Inflammatory macrophage (primary cell): ENCODE data around the gene PIM1.
"Not testable (repeated sequence)": the region's sequence is repeated elsewhere in the genome, so short reads cannot be mapped to it uniquely, and the experiment has no call there.

Experiments
- DNase-seq, 2 donors: peaks; one replicate each; pipeline ENCODE4 v3.0.0-alpha.2; 2020 to 2022
- total RNA-seq, 18 experiments: gene quantifications; one replicate each; lab custom pipeline; 2026; ENCODE audit warnings: mixed read lengths in 6 of 18, inconsistent platforms in 2 of 18; lab: John Stamatoyannopoulos, UW

Gene PIM1
- total RNA-seq = 74.6 to 448 (median 214) reads per million in 18 experiments

DNA sequence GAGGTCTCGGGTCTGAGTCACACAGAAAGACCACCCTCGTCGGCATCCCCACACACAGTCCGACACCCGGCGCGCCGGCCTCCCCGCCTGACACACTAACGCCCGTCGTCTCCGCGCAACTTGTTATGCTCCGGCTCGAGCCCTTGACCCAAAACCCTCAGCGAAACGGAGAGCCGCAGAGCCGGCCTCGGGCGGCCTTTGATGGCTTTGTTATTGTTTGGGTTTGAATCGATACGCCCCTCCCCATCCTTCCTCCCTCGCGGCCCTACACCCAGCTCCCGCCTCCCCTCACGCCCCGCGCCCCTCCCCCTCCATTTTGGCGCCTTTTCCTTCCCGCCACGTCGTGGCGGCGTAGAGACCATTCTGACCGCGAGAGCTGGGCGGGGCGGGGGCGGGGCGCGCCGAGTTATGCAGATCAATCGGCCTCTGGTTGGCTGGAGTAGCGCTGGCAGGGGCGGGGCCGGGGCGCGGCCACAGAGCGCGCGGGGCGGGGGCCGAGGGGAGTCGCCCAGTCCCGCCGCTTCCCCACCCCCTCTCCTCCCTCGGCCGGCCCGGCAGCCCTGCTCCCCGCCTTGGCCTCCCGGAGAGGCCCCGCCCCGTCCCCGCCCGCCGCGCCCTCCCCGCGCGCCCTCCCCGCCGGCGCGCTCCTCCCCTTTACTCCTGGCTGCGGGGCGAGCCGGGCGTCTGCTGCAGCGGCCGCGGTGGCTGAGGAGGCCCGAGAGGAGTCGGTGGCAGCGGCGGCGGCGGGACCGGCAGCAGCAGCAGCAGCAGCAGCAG lies at the start of gene PIM1:
TSS of gene PIM1 (plus strand) at position 657 of the 777 bp plus-strand sequence. CDS start 424 bp downstream, outside the sequence.
- peak; percentile 96 to 98 for DNase-seq

DNA sequence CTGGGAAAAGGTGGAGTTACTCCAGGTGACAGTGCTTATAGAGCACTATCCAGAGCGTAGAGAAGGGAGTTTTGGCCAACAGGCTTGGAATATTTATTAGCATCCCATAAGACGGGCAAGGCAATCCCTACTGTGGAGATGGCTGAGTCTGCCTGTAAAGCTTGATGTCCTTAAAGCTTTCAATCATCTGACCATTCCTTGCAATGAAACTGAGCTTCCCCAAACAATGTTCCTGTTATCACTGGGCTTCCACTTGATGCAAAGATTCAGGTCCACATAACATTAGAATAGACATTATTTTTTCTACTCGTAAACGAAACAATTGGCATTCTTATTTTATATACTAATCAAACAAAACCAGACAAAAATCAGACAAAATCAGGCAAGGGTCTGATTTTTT lies 48.4 kb upstream of the PIM1 start:
- DNase-seq = peak; percentile 38 to 53

DNA sequence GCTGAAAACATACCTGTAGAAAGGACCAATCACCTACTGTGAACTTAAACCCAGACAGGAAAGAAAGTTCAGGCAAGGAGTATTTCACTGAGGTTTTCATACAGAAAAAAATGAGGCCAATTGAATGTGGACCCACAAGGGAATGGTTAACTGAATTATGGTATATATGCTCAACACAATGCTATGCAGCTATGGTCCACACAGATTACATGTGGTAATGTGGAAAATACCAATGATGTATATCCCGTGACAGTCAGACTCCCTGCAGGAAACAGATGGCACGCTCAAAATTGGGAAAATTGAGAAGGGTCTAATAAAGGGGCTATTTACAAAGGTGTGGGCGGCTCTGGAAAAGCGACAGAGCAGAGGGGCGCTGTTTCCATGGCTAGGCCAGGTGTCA lies 47.1 kb upstream of the PIM1 start:
- DNase-seq = no peak

DNA sequence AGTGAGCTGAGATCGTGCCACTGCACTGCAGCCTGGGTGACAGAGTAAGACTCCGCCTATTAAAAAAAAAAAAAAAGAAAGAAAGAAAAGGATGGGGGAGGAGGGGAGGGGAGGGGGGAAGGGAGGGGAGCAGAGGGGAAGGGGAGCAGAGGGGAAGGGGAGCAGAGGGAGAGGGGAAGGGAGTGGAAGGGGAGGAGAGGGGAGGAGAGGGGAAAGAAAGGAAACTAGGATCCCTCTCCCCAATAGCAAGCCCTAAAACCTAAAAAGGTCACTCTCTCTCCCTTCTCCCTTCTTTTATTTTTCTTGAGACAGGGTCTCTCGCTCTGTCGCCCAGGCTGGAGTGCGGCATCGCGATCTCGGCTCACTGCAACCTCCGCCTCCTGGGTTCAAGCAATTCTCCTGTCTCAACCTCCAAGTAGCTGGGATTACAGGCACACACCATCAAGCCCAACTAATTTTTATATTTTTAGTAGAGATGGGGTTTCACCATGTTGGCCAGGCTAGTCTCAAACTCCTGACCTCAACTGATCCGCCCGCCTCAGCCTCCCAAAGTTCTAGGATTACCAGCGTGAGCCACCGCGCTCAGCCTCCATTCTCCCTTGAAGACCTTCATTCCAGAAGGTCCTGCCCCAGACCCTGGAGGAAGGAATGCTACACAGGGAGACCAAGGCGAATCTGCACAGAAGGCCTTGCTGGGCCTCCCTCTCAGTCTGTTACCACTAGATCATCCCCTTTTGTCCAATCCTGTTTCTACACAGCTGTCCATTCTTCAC lies 45.8 kb upstream of the PIM1 start:
- DNase-seq = no peak

DNA sequence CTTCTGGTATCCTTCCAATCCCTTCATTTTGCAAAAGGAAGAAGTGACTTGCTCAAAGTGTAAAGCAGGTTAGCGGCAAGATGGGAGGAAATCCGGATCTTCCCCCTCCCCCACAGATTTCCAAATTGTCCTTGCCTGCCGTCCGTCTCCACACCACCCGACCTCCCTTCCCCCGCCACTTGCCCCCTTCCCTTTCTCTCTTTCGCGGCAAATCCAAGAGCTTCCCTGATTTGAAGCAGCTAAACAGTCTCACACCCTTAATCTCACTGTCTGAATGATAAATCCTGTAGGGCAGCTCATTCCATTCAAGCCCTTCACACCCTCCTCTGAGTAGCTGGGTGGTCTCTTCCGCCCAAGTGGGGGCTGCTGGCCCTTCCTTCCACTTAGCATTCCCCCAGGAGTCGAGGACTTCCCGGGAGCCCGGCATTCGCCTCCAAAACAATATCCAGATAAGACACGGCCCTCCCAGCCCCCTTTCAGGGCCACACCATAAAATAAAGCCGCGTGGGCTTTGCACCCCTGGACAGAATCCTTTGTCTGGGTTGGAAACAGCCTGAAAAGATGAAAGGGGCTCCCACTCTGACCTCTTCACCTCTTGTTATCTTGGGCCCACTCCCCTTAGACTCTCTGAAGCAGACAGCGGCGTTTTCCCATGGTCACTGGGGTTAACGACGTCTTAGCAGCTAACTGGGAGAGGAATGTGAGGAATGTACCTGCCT lies 44.0 kb upstream of the PIM1 start:
- DNase-seq = peak in 1 of 2 donors; percentile 32

DNA sequence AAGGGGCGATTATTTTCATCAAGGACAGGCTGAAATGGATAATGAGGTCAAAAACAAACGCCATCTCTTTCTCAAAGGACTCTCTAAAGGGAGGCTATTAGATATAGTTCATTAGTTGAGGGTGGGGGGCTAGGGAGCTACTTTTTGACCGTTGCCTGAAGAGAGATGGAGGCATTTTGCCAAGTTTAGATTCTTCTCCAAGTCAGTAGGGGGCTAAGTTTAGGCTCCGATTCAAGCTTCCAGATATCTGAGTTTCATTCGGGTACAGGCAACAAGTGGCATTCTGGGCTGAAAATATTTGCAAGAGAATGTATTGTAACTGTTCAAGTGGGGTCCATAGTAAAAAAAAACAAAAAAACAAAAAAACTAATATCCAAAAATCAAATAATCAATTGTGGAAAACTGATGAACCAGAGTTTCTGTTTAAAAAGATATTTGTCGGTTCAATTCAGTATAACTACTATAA lies 43.4 kb upstream of the PIM1 start:
- DNase-seq = no peak

DNA sequence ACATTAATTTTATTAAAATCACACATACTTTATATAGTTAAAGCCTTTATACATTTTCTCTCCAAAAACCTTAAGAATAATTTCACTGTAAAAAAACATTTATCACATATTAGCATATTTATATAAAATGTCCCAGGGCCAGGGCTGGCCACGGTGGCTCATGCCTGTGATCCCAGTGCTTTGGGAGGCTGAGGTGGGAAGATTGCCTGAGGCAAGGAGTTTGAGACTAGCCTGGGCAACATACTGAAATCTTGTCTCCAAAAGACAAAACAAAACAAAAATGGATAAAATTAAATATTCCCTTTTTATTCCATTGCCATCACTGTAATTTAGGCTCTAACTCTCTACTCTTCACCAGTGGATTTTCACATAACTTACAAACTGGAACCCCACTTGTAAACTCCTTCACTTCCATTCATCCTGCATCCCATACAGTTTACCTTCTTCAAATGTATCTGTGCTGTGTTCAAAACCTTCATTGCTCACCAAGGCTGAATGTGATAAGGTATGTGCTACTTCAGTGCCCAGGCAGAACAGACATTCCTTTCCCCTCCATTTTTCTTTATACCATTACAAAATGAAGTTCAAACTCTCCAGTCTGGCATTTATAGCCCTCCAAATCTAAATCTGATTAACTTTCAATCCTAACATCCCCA lies 42.9 kb upstream of the PIM1 start:
- no peak for DNase-seq

DNA sequence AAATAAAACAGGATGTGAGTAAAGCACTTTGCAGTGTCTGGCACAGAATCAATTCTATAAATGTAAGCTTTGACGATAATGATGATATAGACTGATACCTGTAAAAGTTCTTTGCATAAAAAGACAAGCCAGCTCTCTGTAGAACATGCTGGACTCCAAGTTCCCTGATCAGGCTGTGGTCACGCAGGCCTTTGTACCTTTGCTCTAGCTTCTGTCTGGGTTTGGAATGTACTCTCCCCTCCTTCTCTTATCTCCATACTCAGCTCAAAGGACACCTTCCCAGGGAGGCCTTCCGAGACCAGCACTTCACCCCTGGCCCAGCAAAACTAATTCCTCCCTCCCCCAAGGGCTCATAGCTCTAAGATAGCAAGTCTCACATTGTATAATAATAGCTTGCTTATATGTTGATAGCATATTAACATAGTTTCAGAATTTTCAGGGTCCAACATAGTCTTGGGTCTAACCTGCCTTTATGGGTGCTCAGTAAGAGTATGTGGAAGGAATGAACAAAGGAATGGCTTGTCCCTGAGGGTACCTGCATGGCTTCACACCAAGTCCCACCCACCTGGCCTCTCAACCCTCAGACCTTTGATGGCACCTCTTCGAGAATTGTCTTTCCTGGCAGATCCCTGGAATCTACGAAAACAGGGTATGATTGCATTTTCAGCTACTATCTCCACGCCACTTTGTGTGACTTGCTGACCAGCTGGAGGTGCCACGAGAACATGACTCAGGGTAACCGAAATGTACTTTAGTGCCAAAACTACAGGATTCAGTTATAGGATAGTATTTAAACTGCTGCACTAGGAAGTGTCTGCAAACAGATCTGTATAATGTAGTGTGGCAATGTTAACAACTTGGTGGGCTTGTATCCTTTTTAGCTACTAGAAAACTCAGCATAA lies 41.7 kb upstream of the PIM1 start:
- peak in 1 of 2 donors; percentile 29 for DNase-seq

DNA sequence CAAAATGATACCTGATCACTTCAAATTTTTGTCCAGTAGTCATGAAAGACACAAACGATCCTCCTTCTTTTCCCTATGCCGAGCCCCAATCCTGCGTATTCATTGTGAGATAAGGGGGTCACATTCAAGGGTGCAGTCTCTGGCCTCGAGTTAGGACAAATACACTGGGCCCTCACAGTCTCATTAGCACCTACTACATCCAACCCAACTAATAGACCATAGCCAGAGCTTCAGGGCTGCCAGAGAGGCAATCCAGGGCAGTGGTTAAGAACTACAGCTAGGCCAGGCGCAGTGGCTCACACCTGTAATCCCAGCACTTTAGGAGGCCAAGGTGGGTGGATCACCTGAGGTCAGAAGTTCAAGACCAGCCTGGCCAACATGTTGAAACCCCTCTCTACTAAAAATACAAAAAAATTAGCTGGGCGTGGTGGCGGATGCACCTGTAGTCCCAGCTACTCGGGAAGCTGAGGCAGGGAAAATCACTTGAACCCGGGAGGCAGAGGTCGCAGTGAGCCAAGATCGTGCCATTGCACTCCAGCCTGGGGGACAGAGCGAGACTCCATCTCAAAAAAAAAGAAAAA lies 41.0 kb upstream of the PIM1 start:
- not testable (repeated sequence) for DNase-seq

DNA sequence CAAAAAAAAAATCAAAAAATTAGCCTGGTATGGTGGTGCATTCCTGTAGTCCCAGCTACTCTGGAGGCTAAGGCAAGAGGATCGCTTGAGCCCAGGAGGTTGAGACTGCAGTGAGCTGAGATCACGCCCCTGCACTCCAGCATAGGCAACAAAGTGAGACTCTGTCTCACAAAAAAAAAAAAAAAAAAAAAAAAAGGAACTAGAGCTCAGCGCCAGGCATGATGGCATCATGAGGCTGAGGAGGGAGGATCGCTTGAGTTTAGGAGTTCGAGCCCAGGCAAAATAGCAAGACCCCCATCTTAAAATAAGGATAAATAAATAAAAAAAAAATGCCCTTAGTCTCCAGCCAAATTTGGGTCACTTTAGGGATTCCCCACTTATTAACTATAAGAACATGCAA lies 40.4 kb upstream of the PIM1 start:
- peak in 1 of 2 donors; percentile 50 for DNase-seq

DNA sequence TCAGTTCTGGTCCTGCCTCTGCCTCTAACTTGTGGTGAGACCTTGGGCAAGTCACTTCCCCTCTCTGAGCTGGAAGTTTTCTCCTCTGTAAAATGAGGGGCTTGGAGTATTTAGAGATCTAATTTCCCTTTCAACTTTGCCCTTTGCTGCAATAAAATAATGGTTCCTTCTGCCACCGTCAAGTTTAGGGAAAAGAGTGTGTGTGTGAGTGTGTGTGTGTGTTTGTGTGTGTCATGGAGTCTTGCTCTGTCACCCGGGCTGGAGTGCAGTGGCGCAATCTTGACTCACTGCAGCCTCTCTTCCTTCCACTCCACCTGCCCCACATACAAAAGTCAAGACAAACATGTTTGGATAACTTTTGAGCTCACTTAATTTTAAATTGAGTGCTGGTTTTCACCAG lies 39.2 kb upstream of the PIM1 start:
- DNase-seq = peak; percentile 76

DNA sequence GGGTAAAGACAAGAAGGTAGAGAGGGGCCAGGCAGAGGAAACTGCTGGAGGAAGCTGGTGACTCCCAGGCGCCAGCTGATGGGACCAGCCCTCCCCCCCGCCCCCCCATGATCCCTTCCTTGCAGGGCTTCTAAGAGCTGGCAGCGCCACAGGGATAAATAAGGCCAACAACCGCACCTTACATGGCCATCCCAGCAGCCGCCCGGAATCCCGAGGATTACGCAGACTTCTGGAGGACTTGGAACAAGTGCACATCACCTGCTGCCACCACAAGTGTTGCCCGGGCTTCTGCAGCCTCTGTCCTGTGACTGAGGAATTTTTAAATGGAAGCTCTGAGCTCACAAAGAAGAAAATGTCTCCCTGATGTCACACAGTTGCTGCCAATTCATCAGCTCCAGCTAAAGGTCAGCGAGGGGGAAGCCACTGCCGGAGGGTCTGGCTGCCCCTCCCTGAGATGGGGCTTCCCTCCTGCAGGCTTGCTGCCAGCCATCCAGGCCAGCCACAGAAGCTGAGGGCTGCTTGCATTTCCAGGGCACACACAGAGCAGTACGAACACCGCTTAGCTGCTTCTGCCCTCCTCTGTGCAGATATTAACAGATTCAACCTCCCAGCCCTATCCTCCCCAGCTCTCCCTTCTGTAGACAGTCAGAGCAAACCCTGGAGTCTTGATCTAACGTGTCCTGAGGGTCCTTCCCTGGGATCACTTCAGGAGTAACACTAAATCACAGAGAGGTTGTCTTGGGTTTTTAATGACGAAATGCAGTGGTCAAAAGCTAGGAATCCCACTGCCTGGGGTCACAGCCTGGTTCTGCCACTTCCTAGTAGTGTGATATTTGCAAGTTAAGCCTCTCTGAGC lies 38.6 kb upstream of the PIM1 start:
- DNase-seq = no peak

DNA sequence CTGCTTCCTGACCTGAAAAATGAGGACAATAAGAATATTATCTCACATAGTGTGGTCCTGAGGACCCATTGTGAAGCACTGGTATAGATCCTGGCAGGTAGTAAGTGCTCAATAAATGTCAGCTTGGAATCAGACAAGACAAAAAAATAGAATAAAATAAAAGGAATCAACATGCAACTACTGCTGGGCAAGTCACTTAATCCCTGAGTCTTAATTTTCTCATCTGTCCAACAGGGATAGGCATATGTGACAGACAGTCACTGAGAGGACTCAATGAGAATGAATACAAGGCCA lies 38.0 kb upstream of the PIM1 start:
- no peak for DNase-seq

DNA sequence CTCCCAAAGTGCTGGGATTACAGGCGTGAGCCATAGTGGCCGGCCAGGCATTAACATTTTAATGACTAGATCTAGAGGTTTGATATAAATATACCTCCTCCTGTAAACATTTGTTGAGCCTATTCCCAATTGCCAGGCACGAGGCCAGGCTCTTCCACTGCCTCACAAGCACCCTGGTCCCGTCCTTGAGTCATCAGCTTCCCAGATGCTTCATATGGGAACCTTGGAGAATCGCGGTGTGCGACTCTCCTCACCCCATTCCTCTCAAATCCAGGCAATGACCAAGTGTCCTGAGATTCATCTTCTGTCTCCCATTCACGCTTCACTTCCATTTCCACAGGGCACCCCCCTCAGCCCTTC lies 35.9 kb upstream of the PIM1 start:
- DNase-seq = no peak

DNA sequence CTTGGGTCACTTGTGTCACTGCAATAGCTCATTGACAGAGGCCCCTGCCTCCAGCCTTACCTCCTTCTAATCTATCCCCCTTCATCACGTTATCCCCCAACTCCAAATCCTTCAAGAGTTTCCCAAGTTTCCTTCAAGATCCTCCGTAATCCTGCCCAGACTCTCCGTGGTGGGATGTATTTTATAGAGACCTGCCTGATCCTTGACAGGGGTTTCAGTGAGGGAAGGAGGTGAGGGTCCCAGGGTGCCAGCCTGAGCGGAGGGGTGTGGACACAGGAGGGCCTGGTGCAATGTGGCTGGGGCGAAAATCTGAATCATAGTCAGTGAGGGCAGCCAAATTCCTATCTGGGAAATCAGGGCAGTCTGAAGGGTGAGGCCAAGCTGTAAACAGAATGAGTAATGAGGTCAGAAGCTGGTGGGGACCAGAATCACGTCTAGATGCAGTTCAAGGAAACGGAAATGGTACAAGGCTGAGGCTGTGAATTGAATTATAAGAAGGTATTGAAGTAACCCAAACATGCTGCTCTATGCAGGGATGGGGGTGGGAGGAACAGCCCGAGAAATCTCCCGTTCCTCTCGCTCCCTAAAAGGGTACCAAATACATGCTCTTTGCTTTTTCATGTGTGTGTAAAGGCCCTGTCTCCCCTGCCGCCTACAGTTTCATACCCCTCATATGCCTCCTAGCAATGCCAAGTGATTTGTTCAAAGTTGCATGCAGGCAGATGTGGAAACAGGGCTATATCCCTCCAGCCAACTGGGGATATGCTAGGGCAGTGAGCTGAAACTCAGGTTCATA lies 35.4 kb upstream of the PIM1 start:
- no peak for DNase-seq

DNA sequence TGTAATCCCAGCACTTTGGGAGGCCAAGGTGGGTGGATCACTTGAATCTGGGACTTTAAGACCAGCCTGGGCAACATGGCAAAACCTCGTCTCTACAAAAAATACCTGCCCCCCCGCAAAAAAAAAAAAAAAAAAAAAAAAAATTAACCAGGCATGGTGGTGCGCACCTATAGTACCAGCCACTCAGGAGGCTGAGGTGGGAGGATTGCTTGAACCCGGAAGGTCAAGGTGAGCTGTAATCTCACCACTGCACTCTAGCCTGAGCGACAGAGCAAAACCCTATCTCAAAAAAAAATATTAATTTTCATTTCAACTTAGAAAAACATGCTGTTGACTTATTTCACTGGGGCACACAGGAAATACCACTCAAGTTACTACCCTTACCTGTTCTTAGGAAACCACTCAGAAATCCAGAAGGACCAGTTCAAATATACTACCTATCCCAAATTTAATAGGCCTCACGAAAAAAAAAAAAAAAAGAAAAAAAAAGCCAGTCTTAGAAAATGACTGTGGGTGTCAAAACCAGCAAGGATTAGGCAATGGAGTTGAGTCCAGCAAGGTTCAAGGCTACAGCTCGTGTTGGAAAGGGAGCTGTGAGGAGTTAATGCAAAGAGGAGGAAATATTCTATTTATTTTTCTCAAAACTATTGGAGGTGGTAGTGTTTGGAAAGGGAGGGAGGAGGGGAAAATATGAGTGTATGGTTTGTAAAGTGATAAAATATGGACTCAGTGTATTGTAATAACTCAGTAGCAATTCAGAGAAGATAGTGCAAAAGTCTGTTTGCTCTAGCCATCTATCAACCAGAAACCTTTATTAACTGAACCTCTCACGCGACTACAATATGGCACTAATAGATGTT lies 33.9 kb upstream of the PIM1 start:
- peak; percentile 27 to 43 for DNase-seq

DNA sequence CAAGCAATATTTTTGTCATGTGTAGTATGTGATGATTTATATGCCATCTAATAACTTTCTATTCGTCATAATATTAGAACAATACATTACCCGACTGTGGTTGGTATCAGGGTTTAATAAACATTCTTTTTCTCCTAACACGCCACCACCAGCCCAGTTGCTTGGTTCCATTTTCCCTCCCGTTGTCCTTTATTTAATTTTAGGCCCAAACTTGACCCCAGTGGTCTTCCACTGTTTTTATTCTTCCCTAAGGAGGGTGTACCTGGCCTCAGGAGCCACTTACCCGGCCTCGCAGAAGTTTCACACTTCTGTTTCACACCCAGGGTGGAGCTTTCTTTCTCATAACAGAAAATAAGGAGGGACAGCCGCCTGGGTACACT lies 33.1 kb upstream of the PIM1 start:
- DNase-seq = no peak
